ENCODE data around the gene CAMK2D. TPM values are rescaled to one million over a fixed set of nuclear protein-coding genes. Genes with fewer than 3 reads are reported as not detected.
A peak's percentile ranks its signal among the peaks of the same experiment; 100 is the strongest.
"Not testable (repeated sequence)": the region's sequence is repeated elsewhere in the genome, so short reads cannot be mapped to it uniquely, and the experiment has no call there.

The CAMK2D gene
- total RNA-seq, 3 donors from 2014 or later: 124 to 136 (median 133) TPM

- DNase-seq (no peak), ATAC-seq (no peak)
- peaks cover 65% of the 10 kb centered on the region for H3K4me1 Mint-ChIP-seq (ENCODE audit: low read depth)
- no peaks in the 10 kb centered on the region for H3K9me3 Mint-ChIP-seq
- peaks cover 43% of the 10 kb centered on the region for H3K36me3 Mint-ChIP-seq (ENCODE audit: insufficient read depth)
- H3K27me3 Mint-ChIP-seq (ENCODE audit: low read depth): no peaks in the 10 kb centered on the region
- H3K4me3 Mint-ChIP-seq: no peak overlapping the region
Measured at GRCh38 chr4:113733685-113734084, 27.9 kb downstream of the CAMK2D start.

GRCh38 chr4:113732967-113733527 lies 28.5 kb downstream of the CAMK2D start:
- no peaks in the 10 kb centered on the region for H3K9me3 Mint-ChIP-seq
- H3K36me3 Mint-ChIP-seq (ENCODE audit: insufficient read depth): peaks cover 46% of the 10 kb centered on the region
- H3K4me3 Mint-ChIP-seq: no peak overlapping the region
- no peaks in the 10 kb centered on the region for H3K27me3 Mint-ChIP-seq (ENCODE audit: low read depth)
- DNase-seq: no peak
- ATAC-seq: peak; percentile 52 to 56
- H3K4me1 Mint-ChIP-seq (ENCODE audit: low read depth): peaks cover 71% of the 10 kb centered on the region

GRCh38 chr4:113730467-113731216 lies 30.9 kb downstream of the CAMK2D start:
- no peak for DNase-seq
- peak overlapping the region; percentile 7 for H3K4me3 Mint-ChIP-seq
- no peaks in the 10 kb centered on the region for H3K9me3 Mint-ChIP-seq
- peaks cover 78% of the 10 kb centered on the region for H3K4me1 Mint-ChIP-seq (ENCODE audit: low read depth)
- peaks cover 42% of the 10 kb centered on the region for H3K36me3 Mint-ChIP-seq (ENCODE audit: insufficient read depth)
- ATAC-seq: peak; percentile 55 to 60
- no peaks in the 10 kb centered on the region for H3K27me3 Mint-ChIP-seq (ENCODE audit: low read depth)

GRCh38 chr4:113727802-113728201 lies 33.7 kb downstream of the CAMK2D start:
- no peak for ATAC-seq
- H3K4me3 Mint-ChIP-seq: no peak overlapping the region
- no peak for DNase-seq
- H3K9me3 Mint-ChIP-seq: no peaks in the 10 kb centered on the region
- H3K27me3 Mint-ChIP-seq (ENCODE audit: low read depth): no peaks in the 10 kb centered on the region
- H3K4me1 Mint-ChIP-seq (ENCODE audit: low read depth): peaks cover 66% of the 10 kb centered on the region
- H3K36me3 Mint-ChIP-seq (ENCODE audit: insufficient read depth): peaks cover 30% of the 10 kb centered on the region

- DNase-seq: no peak
- no peak overlapping the region for H3K4me3 Mint-ChIP-seq
- peaks cover 63% of the 10 kb centered on the region for H3K4me1 Mint-ChIP-seq (ENCODE audit: low read depth)
- no peaks in the 10 kb centered on the region for H3K9me3 Mint-ChIP-seq
- H3K27me3 Mint-ChIP-seq (ENCODE audit: low read depth): no peaks in the 10 kb centered on the region
- peaks cover 30% of the 10 kb centered on the region for H3K36me3 Mint-ChIP-seq (ENCODE audit: insufficient read depth)
- no peak for ATAC-seq
Measured at GRCh38 chr4:113725963-113726362, 35.6 kb downstream of the CAMK2D start.

GRCh38 chr4:113718252-113718651 lies 43.3 kb downstream of the CAMK2D start:
- peaks cover 26% of the 10 kb centered on the region for H3K4me1 Mint-ChIP-seq (ENCODE audit: low read depth)
- DNase-seq (no peak), ATAC-seq (no peak)
- no peaks in the 10 kb centered on the region for H3K27me3 Mint-ChIP-seq (ENCODE audit: low read depth)
- H3K9me3 Mint-ChIP-seq: no peaks in the 10 kb centered on the region
- peaks cover 36% of the 10 kb centered on the region for H3K36me3 Mint-ChIP-seq (ENCODE audit: insufficient read depth)
- H3K4me3 Mint-ChIP-seq: no peak overlapping the region

- H3K9me3 Mint-ChIP-seq: no peaks in the 10 kb centered on the region
- ATAC-seq: peak; percentile 73 to 75
Measured at GRCh38 chr4:113711883-113712662, 49.5 kb downstream of the CAMK2D start.

GRCh38 chr4:113708250-113708649 lies 53.3 kb downstream of the CAMK2D start:
- no peaks in the 10 kb centered on the region for H3K9me3 Mint-ChIP-seq
- DNase-seq: no peak
- peaks cover 30% of the 10 kb centered on the region for H3K4me1 Mint-ChIP-seq (ENCODE audit: low read depth)
- no peak for ATAC-seq
- H3K36me3 Mint-ChIP-seq (ENCODE audit: insufficient read depth): peaks cover 10% of the 10 kb centered on the region
- no peak overlapping the region for H3K4me3 Mint-ChIP-seq
- no peaks in the 10 kb centered on the region for H3K27me3 Mint-ChIP-seq (ENCODE audit: low read depth)

More at GRCh38 chr4:113711883-113712662, 49.5 kb downstream of the CAMK2D start:
- no peak for DNase-seq
- Mint-ChIP-seq H3K4me3 (no peak overlapping the region), H3K36me3 (ENCODE audit: insufficient read depth) (peaks cover 27% of the 10 kb centered on the region), H3K4me1 (ENCODE audit: low read depth) (peaks cover 29% of the 10 kb centered on the region), H3K27me3 (ENCODE audit: low read depth) (no peaks in the 10 kb centered on the region)

- H3K36me3 Mint-ChIP-seq (ENCODE audit: insufficient read depth): peaks cover 11% of the 10 kb centered on the region
- ATAC-seq (peak in 1 of 2 donors; percentile 32), DNase-seq (no peak)
- no peaks in the 10 kb centered on the region for H3K27me3 Mint-ChIP-seq (ENCODE audit: low read depth)
- H3K4me3 Mint-ChIP-seq: no peak overlapping the region
- peaks cover 26% of the 10 kb centered on the region for H3K4me1 Mint-ChIP-seq (ENCODE audit: low read depth)
- no peaks in the 10 kb centered on the region for H3K9me3 Mint-ChIP-seq
Measured at GRCh38 chr4:113707048-113707447, 54.5 kb downstream of the CAMK2D start.

GRCh38 chr4:113705097-113705496 lies 56.4 kb downstream of the CAMK2D start:
- Mint-ChIP-seq H3K4me1 (ENCODE audit: low read depth) (peaks cover 35% of the 10 kb centered on the region), H3K36me3 (ENCODE audit: insufficient read depth) (peaks cover 14% of the 10 kb centered on the region)
- DNase-seq; H3K4me3 Mint-ChIP-seq; ATAC-seq; H3K27me3 Mint-ChIP-seq (ENCODE audit: low read depth); H3K9me3 Mint-ChIP-seq: not testable (repeated sequence)

- not testable (repeated sequence) for H3K27me3 Mint-ChIP-seq (ENCODE audit: low read depth); H3K9me3 Mint-ChIP-seq; H3K4me3 Mint-ChIP-seq; DNase-seq; ATAC-seq
- H3K36me3 Mint-ChIP-seq (ENCODE audit: insufficient read depth): peaks cover 15% of the 10 kb centered on the region
- H3K4me1 Mint-ChIP-seq (ENCODE audit: low read depth): peaks cover 44% of the 10 kb centered on the region
Measured at GRCh38 chr4:113702596-113702995, 58.9 kb downstream of the CAMK2D start.

- Mint-ChIP-seq H3K27me3 (ENCODE audit: low read depth) (no peaks in the 10 kb centered on the region), H3K36me3 (ENCODE audit: insufficient read depth) (peaks cover 15% of the 10 kb centered on the region), H3K4me3 (no peak overlapping the region), H3K4me1 (ENCODE audit: low read depth) (peaks cover 38% of the 10 kb centered on the region), H3K9me3 (no peaks in the 10 kb centered on the region)
- DNase-seq: no peak
- ATAC-seq: no peak
Measured at GRCh38 chr4:113701169-113701568, 60.4 kb downstream of the CAMK2D start.

GRCh38 chr4:113700602-113701150 lies 60.9 kb downstream of the CAMK2D start:
- no peaks in the 10 kb centered on the region for H3K9me3 Mint-ChIP-seq
- H3K4me1 Mint-ChIP-seq (ENCODE audit: low read depth): peaks cover 34% of the 10 kb centered on the region
- H3K36me3 Mint-ChIP-seq (ENCODE audit: insufficient read depth): peaks cover 15% of the 10 kb centered on the region
- H3K27me3 Mint-ChIP-seq (ENCODE audit: low read depth): no peaks in the 10 kb centered on the region
- ATAC-seq: no peak
- DNase-seq: no peak
- no peak overlapping the region for H3K4me3 Mint-ChIP-seq

GRCh38 chr4:113699772-113700171 lies 61.8 kb downstream of the CAMK2D start:
- Mint-ChIP-seq H3K4me1 (ENCODE audit: low read depth) (peaks cover 32% of the 10 kb centered on the region), H3K27me3 (ENCODE audit: low read depth) (no peaks in the 10 kb centered on the region), H3K36me3 (ENCODE audit: insufficient read depth) (peaks cover 15% of the 10 kb centered on the region), H3K9me3 (no peaks in the 10 kb centered on the region), H3K4me3 (no peak overlapping the region)
- ATAC-seq (no peak), DNase-seq (no peak)

Measured in activated T-cell treated with anti-CD3 and anti-CD28 coated beads, Interleukin-2, amount 50 U/mL, for 4 hours (primary cell).